NCI-H1436 treated with DMSO at 0.1 percent for 48 hours (cell line): ENCODE data around the gene NELFB.
"Not testable (repeated sequence)": the region's sequence is repeated elsewhere in the genome, so short reads cannot be mapped to it uniquely, and the experiment has no call there.

Experiments
- DNase-seq: peaks from one replicate; lab custom pipeline; 2025; lab: John Stamatoyannopoulos, UW

NELFB gene

DNA sequence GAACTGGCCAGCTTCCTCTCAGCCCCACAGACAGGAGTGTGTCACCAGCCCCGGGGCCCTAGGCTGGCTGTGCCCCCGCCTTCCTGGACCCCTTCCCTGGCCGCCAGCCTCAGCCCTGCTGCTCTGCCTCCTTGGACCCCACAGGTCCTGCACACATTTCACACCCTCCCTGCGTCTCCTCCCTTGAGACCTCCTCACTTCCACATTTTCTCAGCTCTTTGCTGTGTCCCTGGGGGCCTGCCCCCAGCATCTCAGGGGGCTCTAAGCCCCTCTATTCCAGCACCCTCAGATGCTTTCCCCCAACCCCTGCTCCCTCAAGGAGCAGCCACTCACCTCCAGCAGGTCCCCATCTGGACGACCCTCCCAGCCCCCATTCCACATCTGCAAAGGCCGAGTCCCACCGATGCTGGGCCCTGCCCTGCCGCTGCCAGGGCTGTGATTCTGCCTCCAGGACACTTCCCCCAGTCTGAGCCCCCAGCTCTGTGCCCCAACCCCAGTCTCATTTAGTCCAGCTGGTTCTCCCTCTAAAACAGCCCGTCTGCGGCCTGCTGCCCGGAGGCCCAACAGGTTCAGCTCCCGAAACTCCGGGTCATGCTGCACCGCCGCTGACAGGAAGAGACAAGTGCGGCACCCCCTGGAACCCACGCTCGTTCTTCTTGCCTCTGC lies 20.2 kb upstream of the NELFB start:
- no peak for DNase-seq

DNA sequence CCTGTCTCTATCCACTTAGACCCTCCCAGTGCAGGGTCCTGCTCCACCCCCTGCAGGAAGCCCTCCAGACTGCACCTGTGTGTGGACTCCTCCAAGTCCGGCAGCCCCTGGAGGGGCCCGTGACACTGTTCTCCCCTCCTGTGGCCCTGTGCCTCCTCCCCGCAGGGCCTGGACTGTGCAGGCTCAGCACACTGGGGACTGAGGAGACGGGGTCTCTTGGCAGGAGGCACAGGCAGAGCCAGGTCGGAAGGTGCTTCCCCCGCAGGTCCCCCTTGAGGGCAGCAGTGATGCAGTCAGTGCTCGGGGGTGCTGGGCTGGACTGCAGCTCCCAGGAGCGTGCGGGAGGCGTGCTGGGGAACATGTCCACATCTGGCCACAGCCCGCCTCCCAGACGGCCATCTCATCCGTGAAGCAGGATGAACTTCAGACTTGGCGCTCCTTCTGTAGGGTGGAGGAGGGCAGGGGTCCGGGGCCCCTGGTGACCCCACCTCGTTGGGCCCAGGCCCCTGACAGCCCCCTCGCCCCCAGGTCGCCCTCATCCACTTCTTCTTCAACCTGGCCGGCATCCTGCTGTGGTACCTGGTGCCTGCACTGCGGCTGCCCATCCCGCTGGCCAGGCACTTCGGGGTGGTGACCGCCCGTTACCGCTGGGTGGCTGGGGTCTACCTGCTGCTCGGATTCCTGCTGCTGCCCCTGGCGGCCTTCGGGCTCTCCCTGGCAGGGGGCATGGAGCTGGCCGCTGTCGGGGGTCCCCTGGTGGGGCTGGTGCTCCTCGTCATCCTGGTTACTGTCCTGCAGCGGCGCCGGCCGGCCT lies 19.5 kb upstream of the NELFB start:
- no peak for DNase-seq

DNA sequence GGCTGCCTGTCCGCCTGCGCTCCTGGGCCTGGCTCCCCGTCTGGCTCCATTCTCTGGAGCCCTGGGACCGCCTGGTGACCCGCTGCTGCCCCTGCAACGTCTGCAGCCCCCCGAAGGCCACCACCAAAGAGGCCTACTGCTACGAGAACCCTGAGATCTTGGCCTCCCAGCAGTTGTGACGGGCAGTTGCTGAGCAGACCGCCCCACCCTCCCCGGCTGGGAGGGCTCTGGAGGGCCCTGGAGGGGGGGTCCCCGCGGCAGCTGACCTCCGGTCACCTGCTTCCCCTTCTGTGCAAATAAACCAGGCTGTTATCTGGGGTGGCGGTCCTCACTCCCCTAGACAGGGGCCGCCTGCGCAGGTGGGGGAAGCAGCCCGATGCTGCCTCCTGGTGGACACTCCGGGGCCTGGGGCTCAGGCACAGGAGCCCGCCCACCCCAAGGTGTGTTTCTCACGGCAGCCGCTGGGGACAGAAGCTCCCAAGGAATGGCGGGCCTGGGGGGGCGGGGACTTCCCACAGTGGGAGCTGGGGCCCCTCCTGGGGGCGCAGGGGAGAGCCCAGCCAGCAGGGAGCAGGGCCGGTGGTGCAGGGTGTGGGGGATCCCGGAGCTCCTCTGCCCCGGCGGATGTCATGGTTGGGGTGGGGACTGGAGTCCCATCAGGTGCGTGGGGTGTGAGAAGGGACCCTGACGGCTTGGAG lies 18.7 kb upstream of the NELFB start:
- DNase-seq = peak; percentile 52

DNA sequence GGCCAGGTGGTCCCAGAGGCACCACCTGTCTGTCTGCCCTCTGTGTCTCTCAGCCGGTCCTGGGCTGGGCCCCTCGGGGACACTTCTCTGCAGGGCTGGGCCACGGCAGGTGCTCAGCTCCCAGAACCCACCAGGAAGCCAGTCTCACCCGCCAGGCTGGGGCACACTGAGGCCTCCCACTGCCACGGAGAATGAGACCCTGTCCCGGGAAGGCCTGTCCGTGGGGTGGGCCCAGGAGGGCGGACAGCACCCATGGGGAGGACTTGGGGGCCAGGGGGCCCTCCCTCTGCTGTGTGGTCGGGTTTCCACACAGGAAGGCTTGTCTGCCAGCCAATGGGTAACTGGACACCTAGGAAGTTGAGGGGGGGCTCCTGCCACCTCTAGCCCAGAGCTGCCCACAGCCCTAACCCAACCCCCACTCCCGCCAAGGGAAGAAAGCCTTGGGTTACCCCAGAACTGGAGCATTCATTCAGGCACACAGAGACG lies 18.1 kb upstream of the NELFB start:
- no peak for DNase-seq

DNA sequence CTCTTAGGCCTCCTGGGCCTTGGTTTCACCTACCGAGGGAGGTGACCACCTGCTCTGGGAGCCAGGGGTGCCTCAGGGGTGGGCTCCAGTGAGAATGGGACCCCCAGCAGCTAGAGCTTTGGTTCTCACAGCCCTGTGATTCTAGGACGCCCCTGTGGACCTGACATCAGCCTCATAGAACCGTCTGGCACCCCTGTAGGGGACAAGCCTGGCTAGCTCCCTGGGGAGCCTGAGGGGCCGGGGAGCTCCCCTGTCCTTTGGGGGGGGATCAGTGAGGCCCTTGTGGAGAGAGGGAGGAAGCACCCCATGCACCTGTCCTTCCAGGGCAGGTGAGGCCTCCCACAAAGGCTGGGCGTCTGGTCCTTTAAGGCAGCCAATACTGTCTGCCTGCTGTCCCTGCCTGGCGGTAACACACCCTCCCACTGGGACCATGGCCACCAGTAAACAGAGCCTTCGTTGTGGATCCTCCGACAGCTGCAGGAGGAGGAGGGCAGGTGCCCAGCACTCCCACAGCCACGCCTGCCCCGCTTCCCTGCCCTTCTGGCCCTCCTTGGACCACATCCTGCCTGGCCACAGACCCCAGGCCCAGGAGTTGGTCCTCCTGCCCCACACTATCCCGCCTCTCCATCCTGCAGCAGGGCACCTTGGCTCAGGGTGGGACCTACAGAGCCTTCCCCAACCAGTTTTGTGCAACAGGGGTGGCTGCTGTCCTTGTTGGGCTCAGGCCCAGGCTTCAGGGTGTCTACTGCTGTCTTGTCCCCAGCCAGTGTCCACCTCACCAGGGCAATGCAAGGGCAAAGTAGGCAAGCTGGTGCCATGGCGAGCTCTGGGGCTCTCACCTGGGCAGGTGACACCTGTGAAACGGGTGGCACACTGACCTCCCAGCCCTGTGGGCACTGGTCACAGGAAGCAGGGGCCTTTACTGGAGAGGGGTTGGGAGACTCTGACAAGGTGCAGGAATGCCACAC lies 17.1 kb upstream of the NELFB start:
- DNase-seq = no peak

DNA sequence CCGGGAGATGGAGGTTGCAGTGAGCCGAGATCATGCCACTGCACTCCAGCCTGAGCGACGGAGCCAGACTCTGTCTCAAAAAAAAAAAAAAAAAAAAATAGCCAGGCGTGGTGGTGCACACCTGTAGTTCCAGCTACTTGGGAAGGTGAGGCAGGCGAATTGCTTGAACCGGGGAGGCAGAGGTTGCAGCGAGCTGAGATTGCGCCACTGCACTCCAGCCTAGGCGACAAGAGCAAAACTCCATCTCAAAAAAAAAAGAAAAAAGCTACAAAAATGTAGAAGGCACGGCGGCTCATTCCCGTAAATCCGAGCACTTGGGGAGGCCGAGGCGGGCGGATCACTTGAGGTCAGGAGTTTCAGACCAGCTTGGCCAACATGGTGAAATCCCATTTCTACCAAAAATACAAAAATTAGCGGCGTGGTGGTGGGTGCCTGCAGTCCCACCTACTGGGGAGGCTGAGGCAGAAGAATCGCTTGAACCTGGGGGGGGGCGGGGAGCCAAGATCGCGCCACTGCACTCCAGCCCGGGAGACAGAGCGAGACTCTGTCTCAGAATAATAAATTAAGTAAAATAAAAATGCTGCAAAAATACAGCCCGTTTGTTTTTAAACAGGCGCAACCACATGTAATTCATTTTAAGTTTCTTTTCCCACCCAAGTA lies 15.5 kb upstream of the NELFB start:
- not testable (repeated sequence) for DNase-seq

DNA sequence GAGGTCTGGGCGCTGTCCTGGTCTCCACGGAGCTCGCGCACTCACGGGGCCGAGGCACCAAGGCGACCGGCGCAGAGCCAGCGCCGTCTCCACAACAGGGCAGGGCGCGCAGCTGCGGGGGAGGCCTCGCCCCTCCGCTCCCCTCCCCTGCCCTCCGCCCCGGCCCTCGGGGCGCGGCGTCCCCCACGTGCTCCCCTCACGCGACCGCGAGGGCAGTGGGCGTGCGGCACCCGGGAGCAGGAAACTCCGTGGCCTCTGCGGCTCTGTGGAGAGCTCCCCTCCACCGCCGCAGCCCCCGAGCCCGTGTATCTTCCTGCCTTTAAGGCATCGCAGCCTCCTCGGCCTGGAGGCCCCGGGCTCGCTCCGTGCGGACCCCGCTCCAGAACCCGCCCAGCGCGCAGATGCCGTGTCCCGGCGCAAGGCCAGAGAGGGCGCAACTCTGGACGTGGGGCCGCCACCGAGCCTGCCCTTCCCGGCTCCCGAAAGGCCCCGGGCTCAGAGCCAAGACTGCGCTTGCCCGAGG lies 14.7 kb upstream of the NELFB start:
- DNase-seq = no peak

DNA sequence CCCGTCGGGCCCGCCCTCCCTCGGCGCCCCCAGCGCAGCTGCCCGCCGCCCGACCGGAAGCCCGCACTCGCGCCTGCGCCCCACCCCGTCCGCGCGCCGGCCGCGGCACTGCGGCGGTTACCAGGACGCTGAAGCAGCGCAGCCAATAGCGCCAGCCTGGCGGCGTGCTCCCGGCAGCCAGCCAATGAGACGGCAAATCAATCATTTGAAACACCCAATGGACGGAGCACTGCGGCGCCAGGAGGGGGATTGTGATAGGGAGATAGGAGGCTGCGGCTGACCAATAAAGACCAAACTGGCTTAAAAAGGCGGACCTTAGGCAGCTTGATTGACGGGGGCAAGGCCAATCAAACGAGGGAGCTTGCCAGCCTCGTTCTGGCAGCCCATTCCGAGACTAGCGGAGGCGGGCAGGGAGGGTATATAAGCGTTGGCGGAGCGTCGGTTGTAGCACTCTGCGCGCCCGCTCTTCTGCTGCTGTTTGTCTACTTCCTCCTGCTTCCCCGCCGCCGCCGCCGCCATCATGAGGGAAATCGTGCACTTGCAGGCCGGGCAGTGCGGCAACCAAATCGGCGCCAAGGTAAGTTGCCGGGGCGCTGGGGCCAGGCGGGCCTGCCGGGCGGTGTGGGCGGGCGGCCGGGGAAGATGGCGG lies 14.2 kb upstream of the NELFB start, which contains the start of gene TUBB4B:
TUBB4B (plus strand) TSS at position 447 of the 649 bp plus-strand sequence; CDS start at position 521, 74 bp downstream.
- peak; percentile 99 for DNase-seq

DNA sequence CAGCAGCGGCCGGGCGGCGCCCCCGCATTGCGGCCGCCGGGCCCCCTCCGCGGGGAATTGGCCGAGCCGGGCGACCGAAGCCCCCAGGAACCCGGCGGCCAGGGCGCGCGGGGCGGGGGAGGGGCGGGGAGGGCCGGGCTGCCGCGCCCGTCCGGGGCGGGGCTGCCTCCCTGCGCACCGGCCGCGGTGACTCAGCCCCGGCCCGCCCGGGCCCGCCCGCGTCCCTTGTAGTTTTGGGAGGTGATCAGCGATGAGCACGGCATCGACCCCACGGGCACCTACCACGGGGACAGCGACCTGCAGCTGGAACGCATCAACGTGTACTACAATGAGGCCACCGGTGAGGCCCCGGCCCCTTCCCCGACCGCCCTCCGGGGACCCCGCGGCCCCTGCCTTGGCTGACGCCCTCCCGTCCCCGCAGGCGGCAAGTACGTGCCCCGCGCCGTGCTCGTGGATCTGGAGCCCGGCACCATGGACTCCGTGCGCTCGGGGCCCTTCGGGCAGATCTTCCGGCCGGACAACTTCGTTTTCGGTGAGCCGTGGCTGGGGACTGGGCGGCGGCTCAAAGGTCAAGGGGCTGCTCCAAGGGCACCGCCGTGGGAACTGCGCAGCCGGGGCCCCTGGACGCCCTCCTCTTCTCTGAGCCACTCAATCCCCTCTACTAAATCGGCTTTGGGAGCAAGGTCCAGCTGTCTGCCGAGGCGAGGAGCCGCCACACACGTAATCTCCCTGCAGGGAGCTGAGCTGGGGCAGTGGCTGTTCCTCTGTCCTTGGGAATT lies 13.4 kb upstream of the NELFB start:
- no peak for DNase-seq

DNA sequence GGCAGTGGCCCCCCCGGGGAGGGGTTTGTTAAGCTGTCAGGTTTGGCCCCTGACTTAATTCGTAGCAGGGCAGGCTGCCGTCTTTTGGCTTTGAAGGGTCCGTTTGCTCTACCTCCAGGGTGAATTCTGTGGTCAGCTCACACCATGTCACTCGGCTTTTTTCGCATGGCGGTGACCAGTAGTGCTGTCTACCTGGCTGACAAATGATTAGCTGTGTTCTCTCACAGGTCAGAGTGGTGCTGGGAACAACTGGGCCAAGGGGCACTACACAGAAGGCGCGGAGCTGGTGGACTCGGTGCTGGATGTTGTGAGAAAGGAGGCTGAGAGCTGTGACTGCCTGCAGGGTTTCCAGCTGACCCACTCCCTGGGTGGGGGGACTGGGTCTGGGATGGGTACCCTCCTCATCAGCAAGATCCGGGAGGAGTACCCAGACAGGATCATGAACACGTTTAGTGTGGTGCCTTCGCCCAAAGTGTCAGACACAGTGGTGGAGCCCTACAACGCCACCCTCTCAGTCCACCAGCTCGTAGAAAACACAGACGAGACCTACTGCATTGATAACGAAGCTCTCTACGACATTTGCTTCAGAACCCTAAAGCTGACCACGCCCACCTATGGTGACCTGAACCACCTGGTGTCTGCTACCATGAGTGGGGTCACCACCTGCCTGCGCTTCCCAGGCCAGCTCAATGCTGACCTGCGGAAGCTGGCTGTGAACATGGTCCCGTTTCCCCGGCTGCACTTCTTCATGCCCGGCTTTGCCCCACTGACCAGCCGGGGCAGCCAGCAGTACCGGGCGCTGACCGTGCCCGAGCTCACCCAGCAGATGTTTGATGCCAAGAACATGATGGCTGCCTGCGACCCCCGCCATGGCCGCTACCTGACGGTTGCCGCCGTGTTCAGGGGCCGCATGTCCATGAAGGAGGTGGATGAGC lies 12.6 kb upstream of the NELFB start:
- no peak for DNase-seq

DNA sequence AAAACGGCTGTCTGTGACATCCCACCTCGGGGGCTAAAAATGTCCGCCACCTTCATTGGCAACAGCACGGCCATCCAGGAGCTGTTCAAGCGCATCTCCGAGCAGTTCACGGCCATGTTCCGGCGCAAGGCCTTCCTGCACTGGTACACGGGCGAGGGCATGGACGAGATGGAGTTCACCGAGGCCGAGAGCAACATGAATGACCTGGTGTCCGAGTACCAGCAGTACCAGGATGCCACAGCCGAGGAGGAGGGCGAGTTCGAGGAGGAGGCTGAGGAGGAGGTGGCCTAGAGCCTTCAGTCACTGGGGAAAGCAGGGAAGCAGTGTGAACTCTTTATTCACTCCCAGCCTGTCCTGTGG lies 11.9 kb upstream of the NELFB start:
- DNase-seq = not testable (repeated sequence)

DNA sequence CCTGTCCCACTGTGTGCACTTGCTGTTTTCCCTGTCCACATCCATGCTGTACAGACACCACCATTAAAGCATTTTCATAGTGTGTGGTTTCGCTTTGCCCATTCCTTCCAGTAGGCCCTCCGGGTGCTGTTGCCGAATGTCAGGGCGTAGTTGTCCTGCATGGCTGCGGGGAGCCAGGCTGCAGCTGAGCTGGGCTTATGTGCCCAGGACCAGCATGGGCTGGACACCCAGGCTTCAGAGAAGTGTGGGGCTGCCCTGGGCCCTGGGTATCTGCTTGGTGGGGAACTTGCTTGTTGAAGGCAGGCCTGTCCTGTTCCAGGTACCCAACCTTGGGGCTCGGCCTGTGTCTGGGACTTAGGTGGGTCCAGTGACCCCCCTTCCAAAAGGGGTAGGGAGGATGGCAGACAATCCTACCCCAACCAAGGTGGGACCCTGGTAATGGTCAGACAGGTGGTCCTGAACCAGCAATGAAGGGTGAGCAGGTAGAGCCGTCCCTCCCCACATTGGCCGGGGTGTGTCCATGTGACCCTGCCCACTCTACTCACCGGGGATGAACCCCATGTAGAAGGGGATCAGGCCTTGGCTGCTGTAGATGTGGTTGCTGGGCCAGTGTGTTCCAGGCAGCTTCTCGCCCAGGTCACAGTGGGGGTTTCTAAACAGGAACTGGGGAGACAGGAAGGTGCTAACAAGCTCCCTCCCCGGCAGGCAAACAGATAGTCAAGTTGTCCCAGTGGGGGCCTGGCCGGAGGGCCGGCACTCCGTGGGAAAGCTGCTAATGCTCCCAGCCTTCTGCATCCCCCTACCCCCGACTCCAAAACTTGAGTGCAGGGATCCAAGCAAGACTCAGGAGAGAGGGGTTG lies 11.3 kb upstream of the NELFB start:
- DNase-seq = no peak

DNA sequence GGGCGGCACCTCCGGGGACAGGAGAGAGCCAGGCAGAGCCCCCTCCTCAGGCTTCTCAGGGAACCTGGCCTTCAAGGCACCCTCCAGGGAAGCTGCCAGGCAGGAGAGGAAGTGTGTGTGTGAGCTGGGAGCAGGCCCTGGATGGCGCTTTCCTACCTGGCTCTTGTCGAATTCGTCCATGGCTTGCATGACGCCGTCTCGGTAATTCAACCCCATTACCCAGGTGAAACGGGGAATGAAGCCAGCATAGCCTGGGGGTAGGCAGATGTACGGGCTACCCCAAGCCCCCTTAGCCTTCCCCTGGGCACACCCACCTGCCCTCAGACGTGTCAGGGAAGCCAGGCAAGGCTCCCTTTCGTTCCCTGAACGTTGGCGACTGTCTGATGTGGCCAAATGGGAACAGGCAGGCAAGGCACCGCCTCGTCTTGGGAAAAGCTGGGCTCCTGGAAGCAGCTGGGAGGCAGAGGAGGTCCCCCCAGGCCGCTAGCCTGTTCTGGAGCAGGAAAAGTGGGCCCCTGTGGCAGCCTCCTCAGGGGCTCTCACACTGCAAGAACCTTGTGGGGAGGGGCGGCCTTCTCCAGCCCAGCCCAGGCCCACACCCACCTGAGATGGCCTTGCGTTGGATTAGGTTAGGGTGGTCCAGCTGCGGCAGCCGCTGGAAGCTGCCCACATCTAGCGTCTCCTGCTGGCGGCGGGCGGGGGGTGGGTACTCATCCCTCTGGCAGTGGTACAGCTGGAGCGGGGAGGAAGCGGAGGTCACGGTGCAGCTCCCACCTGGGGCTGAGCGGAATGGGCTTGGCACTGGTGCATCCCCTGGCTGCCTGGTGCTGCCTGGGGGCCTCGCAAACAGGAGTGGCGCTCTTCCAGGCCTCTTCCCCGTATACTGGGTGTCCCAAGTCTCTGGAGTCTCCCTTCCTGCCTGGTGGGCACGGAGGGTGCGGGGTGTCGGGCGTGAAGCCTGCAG lies 10.4 kb upstream of the NELFB start:
- no peak for DNase-seq

DNA sequence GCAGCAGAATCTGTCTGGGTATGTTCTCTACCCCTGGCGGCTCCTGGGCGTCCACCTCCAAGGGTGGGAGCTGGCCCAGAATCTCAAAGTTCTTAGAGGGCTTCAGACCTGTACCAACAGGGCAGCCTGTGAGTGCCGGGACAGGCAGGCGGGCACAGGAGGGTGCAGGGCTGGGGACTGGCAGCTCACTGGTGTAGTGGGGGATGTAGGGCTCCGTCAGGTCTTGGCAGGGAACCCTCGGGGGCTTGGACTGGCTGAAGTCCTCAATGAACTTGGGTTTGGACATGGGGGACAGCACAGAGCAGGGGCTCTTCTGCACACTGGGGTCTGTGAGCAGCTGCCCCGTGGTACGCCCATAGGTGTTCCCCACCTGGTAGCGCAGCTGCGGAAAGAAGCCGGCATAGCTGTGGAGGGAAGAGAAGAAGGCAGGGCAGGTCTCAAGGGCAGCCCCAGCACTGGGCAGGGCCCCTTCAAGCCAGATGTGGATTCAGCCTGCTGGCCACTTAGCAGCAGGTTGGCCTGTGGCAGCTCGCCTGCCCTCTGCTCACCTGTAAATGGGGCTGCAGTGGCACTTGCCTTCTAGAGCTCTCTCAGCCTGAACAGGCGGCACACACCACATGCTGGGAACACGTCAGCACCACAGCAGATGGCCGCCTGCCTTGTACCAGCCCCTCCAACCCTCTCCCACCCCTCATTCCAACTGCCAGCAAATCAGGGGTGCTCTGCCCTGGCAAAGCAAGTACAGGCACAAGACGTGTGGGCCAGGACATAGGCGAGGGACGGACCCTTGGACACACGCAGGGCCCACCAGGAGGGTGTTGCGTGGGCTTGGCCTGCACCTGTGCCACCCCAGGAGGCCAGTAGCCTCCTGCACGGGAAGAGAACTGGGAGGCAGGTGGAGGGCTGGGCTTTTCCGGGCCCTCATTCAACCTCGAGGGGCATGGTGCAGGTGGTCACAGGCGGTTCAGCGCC lies 9.4 kb upstream of the NELFB start:
- no peak for DNase-seq
